K562 (cell line): ENCODE measurements around the gene USP6.

ENCODE experiments used
- ELF1 ChIP-seq: fragments of 200-800 bp; sonication (Bioruptor generic); IDR thresholded peaks from 2 replicates; pipeline ENCODE4 v1.6.1; 2016; ENCODE audit warnings: missing genetic modification characterization, missing compliant biosample characterization
- ETV5 ChIP-seq: sonication (generic); formaldehyde crosslinking; IDR thresholded peaks from 2 replicates; pipeline ENCODE4 v1.4.0; 2020; ENCODE audit warnings: low read depth, mild to moderate bottlenecking, missing genetic modification reagents
- NRF1 ChIP-seq, 2 experiments: fragments of 450-650 bp; IDR thresholded peaks in 1 of 2; conservative IDR thresholded peaks in 1 of 2; 2 replicates each; pipeline ENCODE4 v1.6.1; 2014; ENCODE audit warnings: mild to moderate bottlenecking in 2 of 2
- PTRF ChIP-seq: fragments of 450-650 bp; IDR thresholded peaks from 2 replicates; pipeline ENCODE4 v1.6.1; 2016; ENCODE audit warnings: mild to moderate bottlenecking, missing genetic modification characterization, missing compliant biosample characterization
- SREBF2 ChIP-seq: sonication (generic); formaldehyde crosslinking; IDR thresholded peaks from 2 replicates; pipeline ENCODE4 v1.4.0; 2020; ENCODE audit warnings: mild to moderate bottlenecking, missing genetic modification reagents
- ZNF23 ChIP-seq: fragments of 250-450 bp; sonication (Bioruptor Pico); IDR thresholded peaks from 2 replicates; pipeline ENCODE4 v1.4.0; 2020; ENCODE audit warnings: mild to moderate bottlenecking
- ZNF436 ChIP-seq: fragments of 250-450, 450-650 bp; sonication (Bioruptor Pico); formaldehyde crosslinking; IDR thresholded peaks from 2 replicates; pipeline ENCODE4 v1.7.0; 2020; ENCODE audit warnings: mild to moderate bottlenecking
- TF ChIP-seq, protein P1 (sequence below): fragments of 250-450 bp; sonication (Bioruptor Pico); IDR thresholded peaks from 2 replicates; pipeline ENCODE4 v1.4.0; 2020; ENCODE audit warnings: mild to moderate bottlenecking, moderate library complexity

DNA sequence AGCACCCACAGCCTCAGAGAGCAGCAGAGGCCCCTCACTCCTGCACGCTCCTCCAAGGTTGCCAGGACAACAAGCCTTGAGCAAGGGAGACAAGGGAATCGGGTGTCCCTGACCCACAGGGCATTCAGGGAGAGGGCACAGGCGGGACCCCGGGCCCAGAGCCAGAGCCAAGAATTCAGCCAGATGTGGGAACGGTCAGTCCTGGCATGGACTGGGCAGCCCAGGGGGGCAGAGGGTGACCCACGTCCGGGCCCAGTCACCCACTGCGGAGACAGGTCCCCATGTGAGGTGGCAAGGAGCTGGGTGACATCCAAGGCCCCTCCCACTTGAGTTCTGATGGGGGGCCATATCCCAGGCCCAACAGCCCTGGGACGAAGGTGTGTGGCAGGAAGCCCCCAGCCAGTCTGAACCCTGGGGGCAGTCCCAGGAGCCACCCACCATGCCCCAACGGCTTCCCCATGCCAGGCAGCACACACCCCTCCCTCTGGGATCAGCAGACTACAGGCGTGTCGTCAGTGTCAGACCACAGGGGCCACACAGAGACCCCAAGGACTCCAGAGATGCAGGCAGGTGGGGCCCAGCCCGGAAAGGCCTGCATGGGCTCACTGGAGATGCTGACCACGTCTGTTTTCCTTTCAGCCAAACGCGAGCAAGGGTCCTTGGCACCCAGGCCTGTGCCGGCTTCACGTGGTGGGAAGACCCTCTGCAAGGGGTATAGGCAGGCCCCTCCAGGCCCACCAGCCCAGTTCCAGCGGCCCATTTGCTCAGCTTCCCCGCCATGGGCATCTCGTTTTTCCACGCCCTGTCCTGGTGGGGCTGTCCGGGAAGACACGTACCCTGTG, 23.0 kb downstream of the USP6 start:
- no peak for TF ChIP-seq SREBF2 (CRISPR knock-in tag)
- no peak for TF ChIP-seq NRF1 (conservative IDR thresholded peaks at IDR 0.05 in 1 of 2, IDR thresholded peaks at IDR 0.05 in 1 of 2)
- TF ChIP-seq ETV5 (CRISPR knock-in tag): no peak
- TF ChIP-seq ZNF436 (CRISPR knock-in tag): no peak
- no peak for TF ChIP-seq ZNF23 (CRISPR knock-in tag)
- TF ChIP-seq ELF1 (tag): no peak
- TF ChIP-seq PTRF (tag): no peak
- TF ChIP-seq, protein P1, sequence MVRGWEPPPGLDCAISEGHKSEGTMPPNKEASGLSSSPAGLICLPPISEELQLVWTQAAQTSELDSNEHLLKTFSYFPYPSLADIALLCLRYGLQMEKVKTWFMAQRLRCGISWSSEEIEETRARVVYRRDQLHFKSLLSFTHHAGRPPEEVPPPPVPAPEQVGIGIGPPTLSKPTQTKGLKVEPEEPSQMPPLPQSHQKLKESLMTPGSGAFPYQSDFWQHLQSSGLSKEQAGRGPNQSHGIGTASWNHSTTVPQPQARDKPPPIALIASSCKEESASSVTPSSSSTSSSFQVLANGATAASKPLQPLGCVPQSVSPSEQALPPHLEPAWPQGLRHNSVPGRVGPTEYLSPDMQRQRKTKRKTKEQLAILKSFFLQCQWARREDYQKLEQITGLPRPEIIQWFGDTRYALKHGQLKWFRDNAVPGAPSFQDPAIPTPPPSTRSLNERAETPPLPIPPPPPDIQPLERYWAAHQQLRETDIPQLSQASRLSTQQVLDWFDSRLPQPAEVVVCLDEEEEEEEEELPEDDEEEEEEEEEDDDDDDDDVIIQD: no peak
